ENCODE results near the gene TMEM203.

Gene TMEM203

GRCh38 chr9:137193771-137194170 is 11.7 kb downstream of the TMEM203 start:
- no peak for DNase-seq

GRCh38 chr9:137192859-137193258 is 12.6 kb downstream of the TMEM203 start:
- DNase-seq: no peak

- no peak for DNase-seq
Observed at GRCh38 chr9:137192448-137192780, 13.0 kb downstream of the TMEM203 start.

- DNase-seq: no peak
Observed at GRCh38 chr9:137191691-137192447, 13.6 kb downstream of the TMEM203 start.

- no peak for DNase-seq
Observed at GRCh38 chr9:137191245-137191644, 14.2 kb downstream of the TMEM203 start.

GRCh38 chr9:137190315-137190856 is 15.1 kb downstream of the TMEM203 start:
- peak; percentile 35 for DNase-seq

GRCh38 chr9:137189297-137190295 is 15.9 kb downstream of the TMEM203 start:
- no peak for DNase-seq

GRCh38 chr9:137188490-137189296 is 16.8 kb downstream of the TMEM203 start, which contains the start of the genes ANAPC2 and SSNA1:
TSS of gene ANAPC2 (minus strand) at chr9:137188560. CDS start at chr9:137188532, 28 bp downstream.
TSS of gene SSNA1 (plus strand) at chr9:137188676. CDS start at chr9:137188727, 51 bp downstream.
- DNase-seq: peak; percentile 88

GRCh38 chr9:137188086-137188489 is 17.4 kb downstream of the TMEM203 start:
- no peak for DNase-seq

- no peak for DNase-seq
Observed at GRCh38 chr9:137187386-137187785, 18.1 kb downstream of the TMEM203 start.

- no peak for DNase-seq
Observed at GRCh38 chr9:137186385-137186784, 19.1 kb downstream of the TMEM203 start.

- DNase-seq: no peak
Observed at GRCh38 chr9:137185921-137186320, 19.5 kb downstream of the TMEM203 start.

GRCh38 chr9:137184881-137185660 is 20.4 kb downstream of the TMEM203 start:
- DNase-seq: no peak

GRCh38 chr9:137183980-137184595 is 21.4 kb downstream of the TMEM203 start:
- DNase-seq: no peak

- DNase-seq: no peak
Observed at GRCh38 chr9:137182836-137183235, 22.6 kb downstream of the TMEM203 start.

- no peak for DNase-seq
Observed at GRCh38 chr9:137181680-137182079, 23.8 kb downstream of the TMEM203 start.

- DNase-seq: no peak
Observed at GRCh38 chr9:137180491-137180890, 25.0 kb downstream of the TMEM203 start.

- no peak for DNase-seq
Observed at GRCh38 chr9:137179761-137180160, 25.7 kb downstream of the TMEM203 start.

- no peak for DNase-seq
Observed at GRCh38 chr9:137178939-137179630, 26.4 kb downstream of the TMEM203 start.

- peak; percentile 74 for DNase-seq
Observed at GRCh38 chr9:137178201-137178938, 27.1 kb downstream of the TMEM203 start.

All from 8988T (cell line).